C4-2B (cell line): Measurements from ENCODE around the gene TRIM72.

ENCODE experiments used
- CTCF ChIP-seq: fragments of 450-650 bp; conservative IDR thresholded peaks from 2 replicates; pipeline ENCODE4 v1.5.1; 2017; ENCODE audit warnings: mild to moderate bottlenecking
- ZFX ChIP-seq: fragments of 450-650 bp; IDR thresholded peaks from 2 replicates; pipeline ENCODE4 v1.6.1; 2017

GRCh38 chr16:31184888-31185287 lies 29.0 kb upstream of the TRIM72 start:
- TF ChIP-seq CTCF = no peak
- TF ChIP-seq ZFX = no peak
